Measurements from ENCODE around the gene TMPRSS13. TPM values are rescaled to one million over a fixed set of nuclear protein-coding genes. Genes with fewer than 3 reads are reported as not detected.

The TMPRSS13 gene
- total RNA-seq, 1 experiment from 2014 or later = 0.50 TPM

- no peak overlapping the region for H4K8ac ChIP-seq (replicated peaks; ENCODE audit: insufficient read length, low read depth, low read length)
- Mint-ChIP-seq H3K27me3 (ENCODE audit: low read depth) (peaks cover 19% of the 10 kb centered on the region), H3K4me1 (peaks cover 6% of the 10 kb centered on the region in 2 experiments; a peak in 1 of 4 replicates), H3K36me3 (ENCODE audit: insufficient read depth in 1 of 3, low read depth in 3 of 3) (no peaks in the 10 kb centered on the region), H3K4me3 (no peak overlapping the region), H3K9me3 (no peaks in the 10 kb centered on the region), H3K27ac (no peak overlapping the region)
- H3K4me2 ChIP-seq (ENCODE audit: insufficient read depth, insufficient read length, low read length) = no peak overlapping the region
- no peaks in the 10 kb centered on the region for H3K4me1 ChIP-seq (ENCODE audit: insufficient read depth, low read length)
- H2BK15ac ChIP-seq (ENCODE audit: low read depth, low read length) = no peak overlapping the region
- H2AK5ac ChIP-seq (ENCODE audit: insufficient read length, low read length) = no peak overlapping the region
- H3K79me2 ChIP-seq (ENCODE audit: insufficient read depth, low read length) = no peaks in the 10 kb centered on the region
- H3K18ac ChIP-seq (ENCODE audit: insufficient read length, low read depth, low read length) = no peak overlapping the region
- H2BK120ac ChIP-seq (ENCODE audit: low read depth, low read length, poor library complexity, severe bottlenecking) = no peak overlapping the region
- H4K5ac ChIP-seq (ENCODE audit: insufficient read length, low read depth, low read length) = no peak overlapping the region
- no peak overlapping the region for H4K91ac ChIP-seq (ENCODE audit: insufficient read length, low read depth, low read length)
- H3K23me2 ChIP-seq (ENCODE audit: insufficient read length, low read depth, low read length, poor library complexity, severe bottlenecking) = no peaks in the 10 kb centered on the region
- no peak overlapping the region for H2AFZ ChIP-seq (ENCODE audit: low read length)
- no peak overlapping the region for H3K4ac ChIP-seq (ENCODE audit: low read depth, low read length)
- no peaks in the 10 kb centered on the region for H3K9me3 ChIP-seq (ENCODE audit: control insufficient read depth, low read depth, low read length)
- no peak overlapping the region for H3K9ac ChIP-seq (ENCODE audit: extremely low read depth, insufficient read length, low read length)
- H3K14ac ChIP-seq (ENCODE audit: insufficient read depth, low read length) = no peak overlapping the region
- TF ChIP-seq CTCF (conservative IDR thresholded peaks at IDR 0.05) = no peak
- H4K20me1 ChIP-seq (ENCODE audit: control insufficient read depth, insufficient read depth, insufficient read length) = no peaks in the 10 kb centered on the region
- DNase-seq = no peak
- no peaks in the 10 kb centered on the region for H3K27me3 ChIP-seq (ENCODE audit: insufficient read depth, low read length)
- H3K79me1 ChIP-seq (ENCODE audit: insufficient read depth, low read depth, low read length, poor library complexity, severe bottlenecking) = no peaks in the 10 kb centered on the region
- H3T11ph ChIP-seq (ENCODE audit: low read length) = no peak overlapping the region
- no peak overlapping the region for H2BK5ac ChIP-seq (ENCODE audit: insufficient read length, low read length)
- H3K23ac ChIP-seq (ENCODE audit: insufficient read length, low read depth, low read length) = no peak overlapping the region
- no peak overlapping the region for H3K56ac ChIP-seq (ENCODE audit: insufficient read length, low read depth, low read length)
- no peak overlapping the region for H2BK12ac ChIP-seq (ENCODE audit: insufficient read length, low read depth, low read length)
- no peak overlapping the region for H2BK20ac ChIP-seq (ENCODE audit: low read depth, low read length, poor library complexity, severe bottlenecking)
- no CpG with 5 or more reads among the region's 2 CpGs for WGBS (ENCODE audit: extremely low coverage, insufficient read length, low lambda C conversion rate)
- H3K27ac ChIP-seq (ENCODE audit: insufficient read length, low read depth, low read length) = no peak overlapping the region
Measured at GRCh38 chr11:117891362-117891761, 37.8 kb downstream of the TMPRSS13 start.
